ENCODE measurements around the gene PPFIA2.

GRCh38 chr12:81439344-81439743, 319.8 kb downstream of the PPFIA2 start:
- TF ChIP-seq, protein P1, sequence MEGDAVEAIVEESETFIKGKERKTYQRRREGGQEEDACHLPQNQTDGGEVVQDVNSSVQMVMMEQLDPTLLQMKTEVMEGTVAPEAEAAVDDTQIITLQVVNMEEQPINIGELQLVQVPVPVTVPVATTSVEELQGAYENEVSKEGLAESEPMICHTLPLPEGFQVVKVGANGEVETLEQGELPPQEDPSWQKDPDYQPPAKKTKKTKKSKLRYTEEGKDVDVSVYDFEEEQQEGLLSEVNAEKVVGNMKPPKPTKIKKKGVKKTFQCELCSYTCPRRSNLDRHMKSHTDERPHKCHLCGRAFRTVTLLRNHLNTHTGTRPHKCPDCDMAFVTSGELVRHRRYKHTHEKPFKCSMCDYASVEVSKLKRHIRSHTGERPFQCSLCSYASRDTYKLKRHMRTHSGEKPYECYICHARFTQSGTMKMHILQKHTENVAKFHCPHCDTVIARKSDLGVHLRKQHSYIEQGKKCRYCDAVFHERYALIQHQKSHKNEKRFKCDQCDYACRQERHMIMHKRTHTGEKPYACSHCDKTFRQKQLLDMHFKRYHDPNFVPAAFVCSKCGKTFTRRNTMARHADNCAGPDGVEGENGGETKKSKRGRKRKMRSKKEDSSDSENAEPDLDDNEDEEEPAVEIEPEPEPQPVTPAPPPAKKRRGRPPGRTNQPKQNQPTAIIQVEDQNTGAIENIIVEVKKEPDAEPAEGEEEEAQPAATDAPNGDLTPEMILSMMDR (conservative IDR thresholded peaks at IDR 0.05): no peak
- no peak for TF ChIP-seq ZFX (IDR thresholded peaks at IDR 0.05)
